22Rv1 (cell line): ENCODE measurements around the gene ARHGDIB.

ENCODE experiments used
- ZFX ChIP-seq: fragments of 450-650 bp; IDR thresholded peaks from 2 replicates; pipeline ENCODE4 v1.6.1; 2017; ENCODE audit warnings: antibody characterized with exemption, borderline replicate concordance
- TF ChIP-seq, protein P1 (sequence below): fragments of 450-650 bp; IDR thresholded peaks from 2 replicates; pipeline ENCODE4 v1.5.1; 2017; ENCODE audit warnings: mild to moderate bottlenecking

- TF ChIP-seq, protein P1, sequence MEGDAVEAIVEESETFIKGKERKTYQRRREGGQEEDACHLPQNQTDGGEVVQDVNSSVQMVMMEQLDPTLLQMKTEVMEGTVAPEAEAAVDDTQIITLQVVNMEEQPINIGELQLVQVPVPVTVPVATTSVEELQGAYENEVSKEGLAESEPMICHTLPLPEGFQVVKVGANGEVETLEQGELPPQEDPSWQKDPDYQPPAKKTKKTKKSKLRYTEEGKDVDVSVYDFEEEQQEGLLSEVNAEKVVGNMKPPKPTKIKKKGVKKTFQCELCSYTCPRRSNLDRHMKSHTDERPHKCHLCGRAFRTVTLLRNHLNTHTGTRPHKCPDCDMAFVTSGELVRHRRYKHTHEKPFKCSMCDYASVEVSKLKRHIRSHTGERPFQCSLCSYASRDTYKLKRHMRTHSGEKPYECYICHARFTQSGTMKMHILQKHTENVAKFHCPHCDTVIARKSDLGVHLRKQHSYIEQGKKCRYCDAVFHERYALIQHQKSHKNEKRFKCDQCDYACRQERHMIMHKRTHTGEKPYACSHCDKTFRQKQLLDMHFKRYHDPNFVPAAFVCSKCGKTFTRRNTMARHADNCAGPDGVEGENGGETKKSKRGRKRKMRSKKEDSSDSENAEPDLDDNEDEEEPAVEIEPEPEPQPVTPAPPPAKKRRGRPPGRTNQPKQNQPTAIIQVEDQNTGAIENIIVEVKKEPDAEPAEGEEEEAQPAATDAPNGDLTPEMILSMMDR = no peak
- no peak for TF ChIP-seq ZFX
Observed at GRCh38 chr12:14937014-14937413, 24.4 kb downstream of the ARHGDIB start.
